ENCODE results near the gene PLA2G12A. TPM values are rescaled to one million over a fixed set of nuclear protein-coding genes. Genes with fewer than 3 reads are reported as not detected.

PLA2G12A gene
- total RNA-seq, 1 donor from 2014 or later: 43.4 TPM

DNA sequence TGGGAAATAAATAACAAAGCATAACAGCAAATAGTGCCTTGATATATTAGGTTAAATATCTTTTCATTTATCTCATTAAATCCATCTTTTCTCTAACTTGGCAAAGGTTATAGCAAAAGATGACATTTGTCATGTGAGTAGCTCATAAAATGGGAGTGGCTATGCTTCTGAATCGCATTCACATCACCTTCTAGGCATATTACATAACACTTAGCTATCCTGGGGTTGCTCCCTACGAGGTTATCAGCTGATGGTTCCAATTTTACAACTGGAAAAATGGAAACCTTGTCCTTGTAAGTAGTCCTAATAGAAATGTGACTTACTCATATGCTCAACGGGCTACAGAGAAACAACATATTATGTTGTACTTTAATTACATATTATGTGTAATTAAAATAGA is 16.4 kb downstream of the PLA2G12A start:
- no peak overlapping the region for H3K27ac Mint-ChIP-seq (ENCODE audit: unreplicated experiment)
- H3K27me3 Mint-ChIP-seq (ENCODE audit: low read depth): no peaks in the 10 kb centered on the region
- H3K4me3 Mint-ChIP-seq (ENCODE audit: unreplicated experiment): no peak overlapping the region
- TF ChIP-seq, protein P1, sequence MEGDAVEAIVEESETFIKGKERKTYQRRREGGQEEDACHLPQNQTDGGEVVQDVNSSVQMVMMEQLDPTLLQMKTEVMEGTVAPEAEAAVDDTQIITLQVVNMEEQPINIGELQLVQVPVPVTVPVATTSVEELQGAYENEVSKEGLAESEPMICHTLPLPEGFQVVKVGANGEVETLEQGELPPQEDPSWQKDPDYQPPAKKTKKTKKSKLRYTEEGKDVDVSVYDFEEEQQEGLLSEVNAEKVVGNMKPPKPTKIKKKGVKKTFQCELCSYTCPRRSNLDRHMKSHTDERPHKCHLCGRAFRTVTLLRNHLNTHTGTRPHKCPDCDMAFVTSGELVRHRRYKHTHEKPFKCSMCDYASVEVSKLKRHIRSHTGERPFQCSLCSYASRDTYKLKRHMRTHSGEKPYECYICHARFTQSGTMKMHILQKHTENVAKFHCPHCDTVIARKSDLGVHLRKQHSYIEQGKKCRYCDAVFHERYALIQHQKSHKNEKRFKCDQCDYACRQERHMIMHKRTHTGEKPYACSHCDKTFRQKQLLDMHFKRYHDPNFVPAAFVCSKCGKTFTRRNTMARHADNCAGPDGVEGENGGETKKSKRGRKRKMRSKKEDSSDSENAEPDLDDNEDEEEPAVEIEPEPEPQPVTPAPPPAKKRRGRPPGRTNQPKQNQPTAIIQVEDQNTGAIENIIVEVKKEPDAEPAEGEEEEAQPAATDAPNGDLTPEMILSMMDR (IDR thresholded peaks at IDR 0.05): no peak
- DNase-seq (ENCODE audit: low spot score): no peak
- no peaks in the 10 kb centered on the region for H3K9me3 Mint-ChIP-seq (ENCODE audit: low read depth)
- no peaks in the 10 kb centered on the region for H3K4me1 Mint-ChIP-seq (ENCODE audit: low read depth)
- H3K36me3 Mint-ChIP-seq (ENCODE audit: low read depth): peaks cover 7% of the 10 kb centered on the region

- Mint-ChIP-seq H3K9me3 (ENCODE audit: low read depth) (no peaks in the 10 kb centered on the region), H3K4me1 (ENCODE audit: low read depth) (peaks cover 1% of the 10 kb centered on the region), H3K36me3 (ENCODE audit: low read depth) (peaks cover 3% of the 10 kb centered on the region), H3K4me3 (ENCODE audit: unreplicated experiment) (no peak overlapping the region), H3K27me3 (ENCODE audit: low read depth) (no peaks in the 10 kb centered on the region), H3K27ac (ENCODE audit: unreplicated experiment) (no peak overlapping the region)
- TF ChIP-seq, protein P1 (IDR thresholded peaks at IDR 0.05): no peak
- no peak for DNase-seq (ENCODE audit: low spot score)
These were observed 20.9 kb downstream of the PLA2G12A start for GRCh38 chr4:109708990-109709389.

GRCh38 chr4:109708435-109708834 is 21.4 kb downstream of the PLA2G12A start:
- Mint-ChIP-seq H3K27me3 (ENCODE audit: low read depth) (no peaks in the 10 kb centered on the region), H3K4me1 (ENCODE audit: low read depth) (peaks cover 6% of the 10 kb centered on the region), H3K9me3 (ENCODE audit: low read depth) (no peaks in the 10 kb centered on the region), H3K27ac (ENCODE audit: unreplicated experiment) (no peak overlapping the region), H3K4me3 (ENCODE audit: unreplicated experiment) (no peak overlapping the region), H3K36me3 (ENCODE audit: low read depth) (peaks cover 3% of the 10 kb centered on the region)
- TF ChIP-seq, protein P1 (IDR thresholded peaks at IDR 0.05): no peak
- DNase-seq (ENCODE audit: low spot score): no peak

DNA sequence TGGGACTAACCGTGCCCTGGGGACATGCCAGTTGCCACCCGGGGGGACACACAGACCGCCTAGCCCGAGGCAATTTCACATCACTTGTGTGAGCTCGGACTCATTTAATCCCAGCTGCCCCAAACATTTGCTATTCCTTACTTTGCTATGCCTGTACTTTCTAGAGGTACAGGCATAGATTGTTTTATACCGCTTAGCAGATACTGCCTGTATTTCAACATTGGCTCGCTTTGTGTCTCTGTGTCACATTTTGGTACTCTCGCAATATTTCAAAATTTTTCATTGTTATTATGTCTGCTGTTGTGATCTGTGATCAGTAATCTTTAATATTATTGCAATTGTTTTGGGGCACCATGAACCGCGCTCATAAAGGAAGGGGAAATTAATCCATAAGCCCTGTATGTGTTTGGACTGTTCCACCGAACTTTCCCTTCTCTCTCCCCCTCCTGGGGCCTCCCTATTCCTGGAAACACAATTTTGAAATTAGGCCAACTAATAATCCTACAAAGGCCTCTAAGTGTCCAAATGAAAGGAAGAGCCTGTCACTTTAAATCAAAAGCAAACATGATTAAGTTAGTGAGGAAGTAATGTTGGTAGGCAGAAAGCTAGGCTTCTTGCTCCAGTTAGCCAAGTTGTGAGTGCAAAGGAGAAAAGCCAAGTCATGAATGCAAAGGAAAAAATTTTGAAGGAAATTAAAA is 26.1 kb downstream of the PLA2G12A start:
- peak overlapping the region; percentile 69 for H3K27ac Mint-ChIP-seq (ENCODE audit: unreplicated experiment)
- H3K9me3 Mint-ChIP-seq (ENCODE audit: low read depth): no peaks in the 10 kb centered on the region
- no peak for DNase-seq (ENCODE audit: low spot score)
- H3K27me3 Mint-ChIP-seq (ENCODE audit: low read depth): no peaks in the 10 kb centered on the region
- H3K4me3 Mint-ChIP-seq (ENCODE audit: unreplicated experiment): peak overlapping the region; percentile 93
- H3K36me3 Mint-ChIP-seq (ENCODE audit: low read depth): no peaks in the 10 kb centered on the region
- TF ChIP-seq, protein P1 (IDR thresholded peaks at IDR 0.05): no peak
- peaks cover 22% of the 10 kb centered on the region for H3K4me1 Mint-ChIP-seq (ENCODE audit: low read depth)

DNA sequence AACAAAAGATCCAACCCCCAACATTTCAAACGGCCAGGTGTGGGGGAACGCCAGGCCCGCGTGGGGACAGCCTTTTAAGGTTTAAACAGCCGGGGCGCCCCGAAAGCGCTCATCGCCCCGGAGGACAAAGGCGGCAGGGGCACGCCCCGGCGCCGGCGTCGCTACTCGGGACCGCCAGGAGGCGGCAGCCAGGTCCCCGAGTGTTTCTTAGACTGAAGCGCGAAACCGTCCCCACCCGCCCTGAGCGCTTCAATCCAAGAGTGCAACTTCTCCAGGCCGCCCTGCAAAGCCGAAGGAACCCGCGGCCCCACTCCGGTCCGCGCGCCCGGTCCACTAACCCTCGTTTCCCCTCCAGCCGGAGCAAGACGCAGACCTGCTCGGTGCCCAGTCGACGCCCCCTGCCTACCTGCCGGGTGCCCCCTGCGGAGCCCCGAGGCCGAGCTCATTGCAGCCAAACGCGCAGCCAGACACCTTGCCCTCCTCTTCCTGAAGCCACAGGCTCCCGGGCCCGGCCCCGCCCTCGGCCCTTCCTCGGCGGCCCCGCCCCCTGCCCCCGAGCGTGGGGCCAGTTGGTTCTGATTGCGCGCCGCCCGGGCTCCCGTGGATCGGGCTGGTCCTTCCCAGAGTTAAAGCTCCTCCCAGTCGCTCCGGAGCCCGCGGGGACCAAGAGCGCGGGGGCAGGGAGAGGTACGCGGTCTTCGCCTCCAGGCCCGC is 26.8 kb downstream of the PLA2G12A start, which contains the start of gene CASP6:
TSS of gene CASP6 (minus strand) at position 496 of the 714 bp plus-strand sequence. CDS start at position 446, 50 bp downstream.
- H3K4me3 Mint-ChIP-seq (ENCODE audit: unreplicated experiment): peak within 1 kb of the TSS; percentile 93
- no peaks in the 10 kb centered on the region for H3K9me3 Mint-ChIP-seq (ENCODE audit: low read depth)
- peaks cover 22% of the 10 kb centered on the region for H3K4me1 Mint-ChIP-seq (ENCODE audit: low read depth)
- H3K27ac Mint-ChIP-seq (ENCODE audit: unreplicated experiment): peak within 1 kb of the TSS; percentile 93
- TF ChIP-seq, protein P1 (IDR thresholded peaks at IDR 0.05): peak; percentile 87
- DNase-seq (ENCODE audit: low spot score): no peak
- H3K27me3 Mint-ChIP-seq (ENCODE audit: low read depth): no peaks in the 10 kb centered on the region
- H3K36me3 Mint-ChIP-seq (ENCODE audit: low read depth): no peaks in the 10 kb centered on the region
